ENCODE measurements around the gene PLA2G4B.

PLA2G4B gene, protein sequence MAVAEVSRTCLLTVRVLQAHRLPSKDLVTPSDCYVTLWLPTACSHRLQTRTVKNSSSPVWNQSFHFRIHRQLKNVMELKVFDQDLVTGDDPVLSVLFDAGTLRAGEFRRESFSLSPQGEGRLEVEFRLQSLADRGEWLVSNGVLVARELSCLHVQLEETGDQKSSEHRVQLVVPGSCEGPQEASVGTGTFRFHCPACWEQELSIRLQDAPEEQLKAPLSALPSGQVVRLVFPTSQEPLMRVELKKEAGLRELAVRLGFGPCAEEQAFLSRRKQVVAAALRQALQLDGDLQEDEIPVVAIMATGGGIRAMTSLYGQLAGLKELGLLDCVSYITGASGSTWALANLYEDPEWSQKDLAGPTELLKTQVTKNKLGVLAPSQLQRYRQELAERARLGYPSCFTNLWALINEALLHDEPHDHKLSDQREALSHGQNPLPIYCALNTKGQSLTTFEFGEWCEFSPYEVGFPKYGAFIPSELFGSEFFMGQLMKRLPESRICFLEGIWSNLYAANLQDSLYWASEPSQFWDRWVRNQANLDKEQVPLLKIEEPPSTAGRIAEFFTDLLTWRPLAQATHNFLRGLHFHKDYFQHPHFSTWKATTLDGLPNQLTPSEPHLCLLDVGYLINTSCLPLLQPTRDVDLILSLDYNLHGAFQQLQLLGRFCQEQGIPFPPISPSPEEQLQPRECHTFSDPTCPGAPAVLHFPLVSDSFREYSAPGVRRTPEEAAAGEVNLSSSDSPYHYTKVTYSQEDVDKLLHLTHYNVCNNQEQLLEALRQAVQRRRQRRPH

GRCh38 chr15:41838400-41838897 is at the start of gene PLA2G4B:
Gene PLA2G4B, plus strand, starts transcription at chr15:41838847. Its CDS starts 67 bp downstream, at chr15:41838914.
- no peak for DNase-seq

DNA sequence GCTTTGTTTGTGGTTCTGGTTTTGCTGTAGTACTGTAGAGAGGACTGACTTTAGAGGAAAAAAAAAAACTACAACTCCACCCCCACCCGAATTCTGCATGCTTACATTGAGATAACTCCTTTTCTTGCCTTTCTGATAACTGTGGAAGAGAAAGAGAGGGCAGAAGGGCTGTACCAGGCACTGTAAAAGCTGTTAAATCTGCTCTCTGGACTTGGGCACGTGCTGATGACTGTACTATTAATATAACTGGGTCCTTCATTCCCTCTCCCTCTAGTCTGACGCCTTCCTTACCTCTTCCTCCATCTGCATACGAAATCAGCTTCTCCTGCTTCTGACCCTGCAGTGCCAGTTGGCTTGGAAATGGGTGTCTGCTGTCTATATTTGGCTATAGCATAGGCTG is 49.4 kb upstream of the PLA2G4B start:
- DNase-seq: no peak

- no peak for DNase-seq
These were observed 49.0 kb upstream of the PLA2G4B start for GRCh38 chr15:41789662-41790061.

- no peak for DNase-seq
These were observed 48.5 kb upstream of the PLA2G4B start for GRCh38 chr15:41790169-41790568.

GRCh38 chr15:41790756-41791546 is 47.7 kb upstream of the PLA2G4B start:
- no peak for DNase-seq

GRCh38 chr15:41791547-41791937 is 47.1 kb upstream of the PLA2G4B start:
- no peak for DNase-seq

DNA sequence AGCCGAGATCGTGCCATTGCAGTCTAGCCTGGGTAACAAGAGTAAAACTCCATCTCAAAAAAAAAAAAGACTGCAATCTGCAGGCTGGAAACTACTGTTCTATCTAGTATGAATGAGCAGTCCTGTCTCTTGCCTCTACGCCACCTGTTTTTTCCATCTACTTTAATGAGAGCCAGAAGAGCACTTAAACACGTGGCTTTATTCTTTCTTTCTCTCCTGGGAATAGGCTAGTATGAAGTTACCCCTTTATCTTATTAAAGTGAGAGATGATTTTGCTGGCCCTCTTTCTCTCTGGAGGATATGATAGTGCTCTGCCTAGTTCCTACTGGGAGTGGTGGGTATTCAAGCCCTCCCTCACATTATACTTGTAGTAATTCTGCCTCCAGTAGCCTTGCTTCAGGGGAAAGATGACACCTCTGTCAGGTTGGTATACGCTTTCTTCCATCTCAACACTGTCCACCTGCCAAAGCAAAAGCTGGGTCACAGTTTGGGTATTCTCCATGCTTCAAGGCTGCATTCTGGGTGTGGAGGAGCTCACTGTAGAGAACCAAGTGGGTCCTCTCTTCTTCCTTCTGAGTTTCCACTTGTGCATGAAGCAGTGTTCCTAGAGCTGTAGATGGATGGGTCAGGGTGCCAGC is 46.5 kb upstream of the PLA2G4B start:
- no peak for DNase-seq

- no peak for DNase-seq
These were observed 44.6 kb upstream of the PLA2G4B start for GRCh38 chr15:41794081-41794480.

- DNase-seq: no peak
These were observed 42.4 kb upstream of the PLA2G4B start for GRCh38 chr15:41795996-41796856.

DNA sequence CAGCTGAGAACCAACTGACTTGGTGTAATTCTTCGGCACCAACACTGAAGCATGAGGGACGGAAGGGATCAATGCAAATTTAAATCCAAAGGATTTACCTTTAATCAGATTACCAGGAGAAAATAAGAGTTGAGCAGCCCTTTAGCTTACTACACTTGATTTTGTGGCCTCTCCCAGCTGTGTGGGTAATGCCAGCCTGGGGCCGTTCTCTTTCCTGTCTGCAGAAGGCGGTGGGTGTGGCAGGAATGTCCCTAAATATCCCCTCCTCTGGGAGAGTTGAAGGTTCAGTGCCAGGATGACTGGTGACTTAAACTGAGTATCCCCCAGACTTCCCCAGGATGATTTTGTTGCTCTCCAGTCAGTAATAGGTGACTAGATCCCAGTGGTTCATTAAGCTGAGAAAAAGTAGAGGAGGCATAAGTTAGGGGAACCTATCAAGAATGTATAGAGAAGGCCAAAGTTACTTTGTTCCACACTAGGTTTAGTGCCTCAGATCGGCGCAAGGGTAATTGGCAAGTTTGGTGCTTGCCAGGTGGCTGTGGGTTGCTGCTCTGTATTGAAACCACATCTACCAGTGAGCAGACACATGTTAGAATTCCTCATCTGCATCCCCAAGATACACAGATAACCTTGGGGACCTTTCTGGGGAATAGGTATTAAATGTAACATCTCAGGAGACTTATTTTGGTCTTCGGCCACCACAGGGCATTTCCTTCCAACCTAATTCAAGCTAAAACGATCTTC is 41.3 kb upstream of the PLA2G4B start:
- DNase-seq: no peak

DNA sequence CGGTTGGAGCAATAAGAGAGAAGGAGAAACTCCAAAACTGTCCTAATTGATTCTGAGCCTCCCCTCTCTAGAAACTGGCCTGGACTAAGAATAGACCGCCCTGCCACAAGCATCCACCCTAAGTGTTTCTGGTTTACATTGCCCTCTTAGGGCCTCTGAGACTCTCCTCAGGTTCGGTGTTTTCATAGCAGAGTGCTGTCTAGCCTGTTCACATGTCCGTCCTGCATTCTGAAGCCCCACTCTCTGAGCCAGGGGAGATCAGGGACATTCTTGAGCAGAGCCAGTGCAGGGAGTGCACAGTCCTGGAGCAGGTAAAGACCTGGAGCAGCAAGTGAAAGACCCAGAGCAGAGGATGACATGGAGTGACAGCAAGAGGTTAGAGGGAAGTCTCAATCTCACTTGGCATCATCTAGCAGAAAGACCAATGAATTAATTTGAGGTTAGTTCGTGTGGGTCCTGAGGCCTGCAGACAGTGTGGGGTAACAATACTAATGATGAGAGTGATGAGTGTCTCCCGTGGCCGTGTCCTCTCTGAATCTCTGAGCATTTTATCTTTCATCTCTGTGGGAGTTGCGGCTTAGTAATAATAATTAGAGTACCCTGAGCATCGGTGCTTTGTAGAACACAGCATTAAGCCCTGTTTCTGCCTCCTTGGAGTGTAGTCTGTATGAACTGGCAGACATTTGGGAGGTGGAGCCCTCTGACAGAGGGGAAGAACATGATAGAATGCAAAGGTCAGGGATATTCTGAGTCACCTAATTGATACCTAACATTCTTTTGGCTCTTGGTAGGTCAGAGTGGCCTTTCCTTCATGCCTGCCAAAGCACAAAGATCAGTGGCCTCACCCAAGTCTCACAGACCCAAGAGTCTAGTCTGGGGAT is 39.8 kb upstream of the PLA2G4B start:
- DNase-seq: no peak

DNA sequence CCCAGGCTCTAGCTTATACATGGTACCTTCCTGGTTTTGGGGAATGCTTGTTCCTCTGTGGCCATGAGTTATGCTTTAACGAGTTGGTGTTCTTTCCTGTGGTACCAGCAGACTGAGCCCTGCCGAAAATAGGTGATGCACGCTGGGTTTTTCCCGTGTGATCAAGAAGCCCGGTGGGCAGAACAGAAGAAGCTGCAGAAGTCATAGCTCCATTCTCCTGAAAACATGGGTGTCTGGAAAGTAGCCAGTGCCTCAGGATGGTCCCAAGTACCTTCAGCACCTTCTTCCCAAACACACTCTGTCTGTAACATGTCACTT is 39.2 kb upstream of the PLA2G4B start:
- no peak for DNase-seq

- no peak for DNase-seq
These were observed 37.5 kb upstream of the PLA2G4B start for GRCh38 chr15:41801185-41801584.

- no peak for DNase-seq
These were observed 36.7 kb upstream of the PLA2G4B start for GRCh38 chr15:41801850-41802455.

DNA sequence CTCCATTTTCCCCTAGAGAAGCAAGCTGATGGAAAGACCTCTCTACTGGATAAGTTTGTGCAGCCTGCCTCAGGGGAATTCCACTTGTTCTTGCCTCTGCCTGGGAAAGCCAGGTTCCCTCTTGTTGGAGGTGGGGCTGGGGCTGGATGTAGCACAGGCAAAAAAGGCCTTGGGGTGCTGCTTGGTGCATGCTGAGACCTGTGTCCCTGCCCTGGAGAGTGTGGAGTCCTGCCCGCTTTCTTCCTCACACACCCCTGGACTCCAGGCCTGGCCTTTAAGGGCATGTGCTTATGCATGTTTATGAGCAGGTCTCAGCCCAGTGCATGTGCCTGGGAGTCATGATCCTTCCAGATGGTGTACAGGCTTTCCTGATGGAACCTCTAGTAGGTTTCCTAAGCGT is 34.3 kb upstream of the PLA2G4B start:
- no peak for DNase-seq

GRCh38 chr15:41804916-41805666 is 33.6 kb upstream of the PLA2G4B start:
- no peak for DNase-seq

DNA sequence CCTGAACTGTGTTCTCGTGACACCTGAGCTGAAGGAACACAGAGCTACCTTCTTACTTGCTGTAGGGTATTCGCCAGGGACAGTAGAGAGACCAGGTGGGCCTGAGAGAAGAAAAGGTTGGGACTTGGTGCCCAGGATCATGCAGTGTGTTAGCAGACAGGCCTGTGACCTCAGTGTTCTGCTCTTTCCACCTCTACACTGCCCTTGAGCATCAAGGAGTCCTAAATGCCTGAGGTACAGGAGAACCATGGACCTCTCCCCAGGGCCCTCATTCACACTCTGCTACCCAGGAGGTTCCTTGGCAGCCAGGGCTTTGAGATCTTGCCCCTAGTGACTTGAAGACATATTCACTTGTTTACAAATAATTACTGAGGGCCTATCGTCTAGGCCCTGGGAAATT is 32.9 kb upstream of the PLA2G4B start:
- no peak for DNase-seq

- no peak for DNase-seq
These were observed 32.1 kb upstream of the PLA2G4B start for GRCh38 chr15:41806291-41807181.
